Endothelial cell of umbilical vein (primary cell): Measurements from ENCODE around the gene GPR183. TPM values are rescaled to one million over a fixed set of nuclear protein-coding genes. Genes with fewer than 3 reads are reported as not detected.

Experiments used
- BruUV-seq: library from RNA; stranded (reverse); fragments of 400-500 nt; replicated peaks from 2 replicates; lab custom pipeline; 2021; lab: Mats Ljungman, UMichigan
- CTCF ChIA-PET: fragments of 300-600, 350-600 bp; sonication (Branson Sonifier 250); formaldehyde crosslinking; loops from one replicate; lab custom pipeline; 2021; ENCODE audit warnings: antibody characterized with exemption, inconsistent platforms; lab: Charles Lee
- POLR2A ChIA-PET: fragments of 300-600, 350-600 bp; sonication (Branson Sonifier 250); formaldehyde crosslinking; loops from one replicate; lab custom pipeline; 2021; ENCODE audit warnings: antibody characterized with exemption, inconsistent platforms; lab: Charles Lee
- DNase-seq: peaks from one replicate; pipeline ENCODE4 v3.0.0-alpha.2; 2011; ENCODE audit warnings: low read depth, low spot score
- FAIRE-seq: peaks from 2 replicates; lab custom pipeline; 2011; peaks lifted over from hg19 to GRCh38; lab: Jason Lieb, UNC
- H2AFZ ChIP-seq: 2 replicates; pipeline ENCODE4 v1.6.0; 2012; ENCODE audit warnings: low read depth, low read length, control low read depth, inconsistent platforms
- H3K27ac ChIP-seq: 2 replicates; pipeline ENCODE4 v1.5.1; 2011; ENCODE audit warnings: low read depth, mild to moderate bottlenecking, control low read depth, low read length, moderate library complexity; ENCODE audit not compliant: insufficient read depth
- H3K27me3 ChIP-seq, 2 experiments: 2 replicates each; pipeline versions ENCODE4 v1.6.0 to v1.6.1; 2011; ENCODE audit warnings: low read length in 2 of 2, mixed read lengths in 1 of 2; ENCODE audit not compliant: control insufficient read depth in 2 of 2, insufficient read depth in 2 of 2
- H3K36me3 ChIP-seq, 2 experiments: 2 replicates in 1 of 2; 3 replicates in 1 of 2; pipeline ENCODE4 v1.5.1; 2011; ENCODE audit warnings: low read length in 2 of 2, mild to moderate bottlenecking in 1 of 2, moderate library complexity in 1 of 2; ENCODE audit not compliant: control insufficient read depth in 2 of 2, insufficient read depth in 2 of 2; ENCODE audit errors: extremely low read depth in 1 of 2
- H3K4me1 ChIP-seq: 3 replicates; pipeline ENCODE4 v1.5.1; 2011; ENCODE audit warnings: mild to moderate bottlenecking, low read length; ENCODE audit not compliant: control insufficient read depth, insufficient read depth; ENCODE audit errors: extremely low read depth
- H3K4me2 ChIP-seq: 2 replicates; pipeline ENCODE4 v1.6.1; 2011; ENCODE audit warnings: low read length, control low read depth, mixed read lengths; ENCODE audit not compliant: insufficient read depth
- H3K4me3 ChIP-seq, 3 experiments: fragments of 200-600 bp in 1 of 3; sonication (generic), shearing (Covaris generic) in 1 of 3; replicated peaks in 1 of 3; 2 replicates each; pipeline ENCODE4 v1.5.1; 2011 to 2016; ENCODE audit warnings: control low read depth in 3 of 3, low read length in 3 of 3, mild to moderate bottlenecking in 2 of 3, inconsistent platforms in 1 of 3, low read depth in 1 of 3, moderate library complexity in 1 of 3; ENCODE audit not compliant: insufficient read depth in 1 of 3
- H3K79me2 ChIP-seq: 2 replicates; pipeline ENCODE4 v1.6.0; 2012; ENCODE audit warnings: low read length, inconsistent platforms; ENCODE audit not compliant: control insufficient read depth, insufficient read depth
- H3K9ac ChIP-seq: replicated peaks from 2 replicates; pipeline ENCODE3; 2011; ENCODE audit warnings: low read length, control low read depth; ENCODE audit not compliant: insufficient read depth; ENCODE audit errors: extremely low read depth
- H3K9me1 ChIP-seq: replicated peaks from 3 replicates; pipeline ENCODE4 v1.6.0; 2011; ENCODE audit warnings: mild to moderate bottlenecking, low read length; ENCODE audit not compliant: control insufficient read depth, insufficient read depth; ENCODE audit errors: extremely low read depth
- H3K9me3 ChIP-seq: replicated peaks from 2 replicates; pipeline ENCODE4 v1.5.1; 2012; ENCODE audit warnings: low read length, inconsistent platforms; ENCODE audit not compliant: control insufficient read depth, insufficient read depth
- H4K20me1 ChIP-seq: replicated peaks from 2 replicates; pipeline ENCODE3; 2011; ENCODE audit warnings: mild to moderate bottlenecking, low read length; ENCODE audit not compliant: control insufficient read depth, insufficient read depth; ENCODE audit errors: extremely low read depth
- CTCF ChIP-seq, 2 donors: IDR thresholded peaks; 1 replicate in 1 of 2; 2 replicates in 1 of 2; pipeline ENCODE4 v1.5.1; 2011; ENCODE audit warnings: low read length in 2 of 2, mild to moderate bottlenecking in 2 of 2, moderate library complexity in 2 of 2, control low read depth in 1 of 2, inconsistent platforms in 1 of 2, low read depth in 1 of 2; ENCODE audit not compliant: insufficient read depth in 1 of 2; ENCODE audit errors: extremely low read depth in 1 of 2
- EZH2 ChIP-seq: IDR thresholded peaks from 2 replicates; pipeline ENCODE4 v1.6.1; 2012; ENCODE audit warnings: borderline replicate concordance, low read depth, mild to moderate bottlenecking, moderate library complexity, low read length, inconsistent platforms; ENCODE audit not compliant: severe bottlenecking
- FOS ChIP-seq: IDR thresholded peaks from 2 replicates; pipeline ENCODE4 v1.6.1; 2011; ENCODE audit warnings: mild to moderate bottlenecking, low read length, moderate library complexity, borderline replicate concordance; ENCODE audit not compliant: insufficient read depth
- GATA2 ChIP-seq: IDR thresholded peaks from 2 replicates; pipeline ENCODE4 v1.7.0; 2011; ENCODE audit warnings: low read depth, mild to moderate bottlenecking, moderate library complexity, mixed read lengths, low read length; ENCODE audit not compliant: insufficient read length, insufficient read depth
- JUN ChIP-seq: IDR thresholded peaks from 2 replicates; pipeline ENCODE4 v1.6.1; 2011; ENCODE audit warnings: borderline replicate concordance, low read depth; ENCODE audit not compliant: insufficient read length, insufficient read depth
- MYC ChIP-seq: IDR thresholded peaks from one replicate; pipeline ENCODE4 v1.6.1; 2011; ENCODE audit warnings: mild to moderate bottlenecking, low read depth, low read length
- POLR2A ChIP-seq: IDR thresholded peaks from 2 replicates; pipeline ENCODE4 v1.6.1; 2012; ENCODE audit warnings: low read depth, mild to moderate bottlenecking, control low read depth, low read length
- POLR2AphosphoS5 ChIP-seq: IDR thresholded peaks from 2 replicates; pipeline ENCODE4 v1.6.1; 2012; ENCODE audit warnings: low read depth, mild to moderate bottlenecking, control low read depth, low read length, moderate library complexity; ENCODE audit not compliant: insufficient read depth
- dilution Hi-C: fragments of 300-500 bp; cut with MboI; formaldehyde crosslinking; loops from one replicate; pipeline ENCODE4 v1.15.0; 2019; ENCODE audit warnings: low sequenced_read_pairs; ENCODE audit not compliant: extremely low pct_ligation_motif_present
- intact Hi-C: fragments of 100-400 bp; cut with micrococcal nuclease; formaldehyde crosslinking; loops from one replicate; pipeline ENCODE4 v1.10.0; 2022
- polyA plus RNA-seq, 4 experiments: library from polyadenylated mRNA; depleted of rRNA in 3 of 4; stranded (reverse) in 3 of 4; unstranded in 1 of 4; fragments of >200 nt; gene quantifications; 2 replicates each; pipeline versions ENCODE4 v1.2.1 to v1.2.3, GENCODE V29; 2011 to 2012; ENCODE audit warnings: missing spikeins in 1 of 4
- total RNA-seq: library from RNA; stranded (reverse); gene quantifications from 2 replicates; pipeline ENCODE4 v1.2.3, GENCODE V29; 2021
- TF ChIP-seq, protein P1 (sequence below): IDR thresholded peaks from 2 replicates; pipeline ENCODE4 v1.6.1; 2011; ENCODE audit not compliant: insufficient read depth, insufficient read length

The GPR183 gene
- total and polyA plus RNA-seq, 2 donors (not counting 3 experiments of a cell fraction or from before 2014, with no cell fraction given) = 0.23 TPM; not detected in 1

DNA sequence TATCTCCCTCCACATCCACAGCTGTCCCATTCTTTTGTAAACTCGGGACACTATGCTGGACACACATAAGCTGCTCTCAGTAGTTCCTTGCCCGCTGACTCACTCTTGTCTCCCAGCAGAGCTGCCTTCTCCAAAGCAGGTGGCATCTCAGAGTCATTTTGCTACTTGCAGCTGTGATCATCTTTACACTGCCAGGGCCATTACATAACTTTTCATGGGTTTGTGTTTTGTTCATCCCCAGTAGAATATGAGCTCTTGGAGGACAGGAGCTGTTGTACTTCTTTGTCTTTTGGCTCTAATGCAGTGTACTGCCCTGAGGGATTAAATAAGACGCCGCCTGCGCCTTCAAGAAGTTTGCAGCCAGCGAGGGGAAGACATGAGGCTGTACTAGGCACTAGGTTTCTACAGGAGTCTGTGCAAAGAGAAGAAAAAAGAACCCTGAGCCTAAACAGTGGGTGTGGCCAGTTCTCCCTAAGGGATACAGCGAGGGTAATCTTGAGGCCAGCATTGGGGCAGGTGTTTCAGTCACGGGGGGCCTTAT lies 40.8 kb upstream of the GPR183 start:
- dilution Hi-C loops (no loop called here), intact Hi-C loops (no loop called here)
- FAIRE-seq = no peak
- TF ChIP-seq EZH2 (no peak), FOS (no peak), GATA2 (no peak), CTCF (IDR thresholded peaks at IDR 0.05; ENCODE audit: extremely low read depth in 1 of 2, insufficient read depth in 1 of 2, low read depth in 1 of 2, low read length in 2 of 2) (no peak), POLR2AphosphoS5 (no peak), POLR2A (no peak), JUN (no peak), MYC (no peak)
- TF ChIP-seq, protein P1, sequence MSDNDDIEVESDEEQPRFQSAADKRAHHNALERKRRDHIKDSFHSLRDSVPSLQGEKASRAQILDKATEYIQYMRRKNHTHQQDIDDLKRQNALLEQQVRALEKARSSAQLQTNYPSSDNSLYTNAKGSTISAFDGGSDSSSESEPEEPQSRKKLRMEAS = no peak
- H3K27me3 ChIP-seq = no peaks in the 10 kb centered on the region
- H4K20me1 ChIP-seq = no peaks in the 10 kb centered on the region
- no peak overlapping the region for H3K9ac ChIP-seq
- no peak overlapping the region for H2AFZ ChIP-seq
- H3K4me3 ChIP-seq = no peak overlapping the region
- H3K27ac ChIP-seq = no peak overlapping the region
- no peaks in the 10 kb centered on the region for H3K4me1 ChIP-seq
- BruUV-seq = no TSS peak
- H3K9me3 ChIP-seq = no peaks in the 10 kb centered on the region
- no peaks in the 10 kb centered on the region for H3K9me1 ChIP-seq
- no peak overlapping the region for H3K4me2 ChIP-seq
- DNase-seq = no peak
- ChIA-PET CTCF (no interaction called here), POLR2A (no interaction called here)
- no peaks in the 10 kb centered on the region for H3K79me2 ChIP-seq
- H3K36me3 ChIP-seq = peaks cover 0 to 5% of the 10 kb centered on the region in 2 experiments
